Measurements from ENCODE around the gene KLK15.

Gene KLK15

GRCh38 chr19:50778906-50779430 is 54.4 kb downstream of the KLK15 start:
- no peak overlapping the region for H3K9ac ChIP-seq (ENCODE audit: low read length)
- H3K36me3 ChIP-seq (ENCODE audit: control insufficient read depth in 1 of 2, insufficient read depth in 2 of 2, low read length in 2 of 2): no peaks in the 10 kb centered on the region
- no peak overlapping the region for H3K23ac ChIP-seq (ENCODE audit: low read length)
- H3K4me3 ChIP-seq (ENCODE audit: low read depth, low read length): no peak overlapping the region
- H3K79me1 ChIP-seq (ENCODE audit: low read length): peaks cover 15% of the 10 kb centered on the region
- H2AFZ ChIP-seq (ENCODE audit: insufficient read depth, low read length, poor library complexity): no peak overlapping the region
- no peaks in the 10 kb centered on the region for H3K79me2 ChIP-seq (ENCODE audit: control insufficient read depth, insufficient read depth, low read length, poor library complexity)
- peak overlapping the region; percentile 21 for H4K91ac ChIP-seq (ENCODE audit: low read depth, low read length)
- no peak overlapping the region for H4K8ac ChIP-seq (ENCODE audit: low read depth, low read length)
- H2BK12ac ChIP-seq (ENCODE audit: low read length): no peak overlapping the region
- no peak overlapping the region for H2AK5ac ChIP-seq (ENCODE audit: low read length)
- peak in 1 of 2 donors; percentile 53 for DNase-seq
- no CpG with 5 or more reads among the region's 7 CpGs for WGBS (ENCODE audit: extremely low coverage, insufficient coverage, insufficient read length)
- peaks cover 15 to 26% of the 10 kb centered on the region in 2 experiments for H3K4me1 ChIP-seq (ENCODE audit: control insufficient read depth in 1 of 2, insufficient read depth in 2 of 2, low read length in 2 of 2)
- no peak overlapping the region for H3K4me2 ChIP-seq (ENCODE audit: low read length)
- no peak overlapping the region for H2BK120ac ChIP-seq (ENCODE audit: insufficient read depth, low read length, poor library complexity)
- no peak overlapping the region for H3K14ac ChIP-seq (ENCODE audit: low read length)
- H3K9me3 ChIP-seq (ENCODE audit: insufficient read depth, low read depth, low read length): no peaks in the 10 kb centered on the region
- no peak overlapping the region for H3K4ac ChIP-seq (ENCODE audit: low read depth, low read length)
- H4K12ac ChIP-seq (ENCODE audit: low read depth, low read length): no peak overlapping the region
- no peaks in the 10 kb centered on the region for H3K27me3 ChIP-seq (ENCODE audit: insufficient read depth, low read length)
- H2BK5ac ChIP-seq (ENCODE audit: low read depth, low read length, poor library complexity): no peak overlapping the region
- H3K27ac ChIP-seq (ENCODE audit: low read depth, low read length): peak overlapping the region; percentile 48
- H3K18ac ChIP-seq (ENCODE audit: low read length): no peak overlapping the region

- no CpG with 5 or more reads among the region's 30 CpGs for WGBS (ENCODE audit: extremely low coverage, insufficient coverage, insufficient read length)
- peak; percentile 86 to 89 for DNase-seq
Observed at GRCh38 chr19:50777830-50778303, 55.5 kb downstream of the KLK15 start.

GRCh38 chr19:50777261-50777660 is 56.1 kb downstream of the KLK15 start:
- H3K23ac ChIP-seq (ENCODE audit: low read length): no peak overlapping the region
- H3K18ac ChIP-seq (ENCODE audit: low read length): no peak overlapping the region
- H3K79me1 ChIP-seq (ENCODE audit: low read length): peaks cover 11% of the 10 kb centered on the region
- H3K4me3 ChIP-seq (ENCODE audit: low read depth, low read length): no peak overlapping the region
- H3K4me2 ChIP-seq (ENCODE audit: low read length): no peak overlapping the region
- H2BK5ac ChIP-seq (ENCODE audit: low read depth, low read length, poor library complexity): no peak overlapping the region
- H3K27ac ChIP-seq (ENCODE audit: low read depth, low read length): peak overlapping the region; percentile 42
- no peak overlapping the region for H2AFZ ChIP-seq (ENCODE audit: insufficient read depth, low read length, poor library complexity)
- H3K36me3 ChIP-seq (ENCODE audit: control insufficient read depth in 1 of 2, insufficient read depth in 2 of 2, low read length in 2 of 2): no peaks in the 10 kb centered on the region
- H3K79me2 ChIP-seq (ENCODE audit: control insufficient read depth, insufficient read depth, low read length, poor library complexity): no peaks in the 10 kb centered on the region
- no peak for DNase-seq
- H3K4ac ChIP-seq (ENCODE audit: low read depth, low read length): no peak overlapping the region
- no peak overlapping the region for H3K9ac ChIP-seq (ENCODE audit: low read length)
- 100% methylated on average over 1 of the region's 4 CpGs for WGBS (ENCODE audit: extremely low coverage, insufficient coverage, insufficient read length)
- peaks cover 9 to 18% of the 10 kb centered on the region in 2 experiments for H3K4me1 ChIP-seq (ENCODE audit: control insufficient read depth in 1 of 2, insufficient read depth in 2 of 2, low read length in 2 of 2)
- H4K91ac ChIP-seq (ENCODE audit: low read depth, low read length): no peak overlapping the region
- H2BK12ac ChIP-seq (ENCODE audit: low read length): no peak overlapping the region
- H4K8ac ChIP-seq (ENCODE audit: low read depth, low read length): no peak overlapping the region
- H2AK5ac ChIP-seq (ENCODE audit: low read length): no peak overlapping the region
- no peaks in the 10 kb centered on the region for H3K9me3 ChIP-seq (ENCODE audit: insufficient read depth, low read depth, low read length)
- H4K12ac ChIP-seq (ENCODE audit: low read depth, low read length): no peak overlapping the region
- no peak overlapping the region for H3K14ac ChIP-seq (ENCODE audit: low read length)
- no peak overlapping the region for H2BK120ac ChIP-seq (ENCODE audit: insufficient read depth, low read length, poor library complexity)
- no peaks in the 10 kb centered on the region for H3K27me3 ChIP-seq (ENCODE audit: insufficient read depth, low read length)

More at GRCh38 chr19:50777830-50778303, 55.5 kb downstream of the KLK15 start:
- H3K79me1 ChIP-seq (ENCODE audit: low read length): peaks cover 11% of the 10 kb centered on the region
- H2AK5ac ChIP-seq (ENCODE audit: low read length): no peak overlapping the region
- H2BK12ac ChIP-seq (ENCODE audit: low read length): peak overlapping the region; percentile 12
- H3K4me3 ChIP-seq (ENCODE audit: low read depth, low read length): no peak overlapping the region
- no peaks in the 10 kb centered on the region for H3K79me2 ChIP-seq (ENCODE audit: control insufficient read depth, insufficient read depth, low read length, poor library complexity)
- H3K9me3 ChIP-seq (ENCODE audit: insufficient read depth, low read depth, low read length): no peaks in the 10 kb centered on the region
- H3K4me1 ChIP-seq (ENCODE audit: control insufficient read depth in 1 of 2, insufficient read depth in 2 of 2, low read length in 2 of 2): peaks cover 9 to 21% of the 10 kb centered on the region in 2 experiments
- H3K4me2 ChIP-seq (ENCODE audit: low read length): peak overlapping the region; percentile 20
- peak overlapping the region; percentile 60 for H4K91ac ChIP-seq (ENCODE audit: low read depth, low read length)
- no peak overlapping the region for H4K12ac ChIP-seq (ENCODE audit: low read depth, low read length)
- no peak overlapping the region for H3K23ac ChIP-seq (ENCODE audit: low read length)
- H2AFZ ChIP-seq (ENCODE audit: insufficient read depth, low read length, poor library complexity): no peak overlapping the region
- H3K18ac ChIP-seq (ENCODE audit: low read length): peak overlapping the region; percentile 42
- H4K8ac ChIP-seq (ENCODE audit: low read depth, low read length): peak overlapping the region; percentile 26
- no peak overlapping the region for H3K14ac ChIP-seq (ENCODE audit: low read length)
- H2BK5ac ChIP-seq (ENCODE audit: low read depth, low read length, poor library complexity): peak overlapping the region; percentile 29
- no peak overlapping the region for H3K9ac ChIP-seq (ENCODE audit: low read length)
- no peaks in the 10 kb centered on the region for H3K36me3 ChIP-seq (ENCODE audit: control insufficient read depth in 1 of 2, insufficient read depth in 2 of 2, low read length in 2 of 2)
- H3K27me3 ChIP-seq (ENCODE audit: insufficient read depth, low read length): no peaks in the 10 kb centered on the region
- H3K27ac ChIP-seq (ENCODE audit: low read depth, low read length): peak overlapping the region; percentile 42
- no peak overlapping the region for H3K4ac ChIP-seq (ENCODE audit: low read depth, low read length)
- H2BK120ac ChIP-seq (ENCODE audit: insufficient read depth, low read length, poor library complexity): peak overlapping the region; percentile 65

- H3K27ac ChIP-seq (ENCODE audit: low read depth, low read length): no peak overlapping the region
- no peak overlapping the region for H4K91ac ChIP-seq (ENCODE audit: low read depth, low read length)
- no CpG with 5 or more reads among the region's 5 CpGs for WGBS (ENCODE audit: extremely low coverage, insufficient coverage, insufficient read length)
- H3K4me1 ChIP-seq (ENCODE audit: control insufficient read depth in 1 of 2, insufficient read depth in 2 of 2, low read length in 2 of 2): peaks cover 9 to 18% of the 10 kb centered on the region in 2 experiments
- H3K4me2 ChIP-seq (ENCODE audit: low read length): no peak overlapping the region
- no peaks in the 10 kb centered on the region for H3K79me2 ChIP-seq (ENCODE audit: control insufficient read depth, insufficient read depth, low read length, poor library complexity)
- no peak overlapping the region for H2BK5ac ChIP-seq (ENCODE audit: low read depth, low read length, poor library complexity)
- H4K12ac ChIP-seq (ENCODE audit: low read depth, low read length): no peak overlapping the region
- no peak overlapping the region for H2AFZ ChIP-seq (ENCODE audit: insufficient read depth, low read length, poor library complexity)
- no peak overlapping the region for H3K9ac ChIP-seq (ENCODE audit: low read length)
- peaks cover 11% of the 10 kb centered on the region for H3K79me1 ChIP-seq (ENCODE audit: low read length)
- H4K8ac ChIP-seq (ENCODE audit: low read depth, low read length): no peak overlapping the region
- H3K9me3 ChIP-seq (ENCODE audit: insufficient read depth, low read depth, low read length): no peaks in the 10 kb centered on the region
- H3K4me3 ChIP-seq (ENCODE audit: low read depth, low read length): no peak overlapping the region
- H3K27me3 ChIP-seq (ENCODE audit: insufficient read depth, low read length): no peaks in the 10 kb centered on the region
- H3K23ac ChIP-seq (ENCODE audit: low read length): no peak overlapping the region
- DNase-seq: peak; percentile 82 to 90
- H2BK120ac ChIP-seq (ENCODE audit: insufficient read depth, low read length, poor library complexity): no peak overlapping the region
- H2BK12ac ChIP-seq (ENCODE audit: low read length): no peak overlapping the region
- no peak overlapping the region for H3K4ac ChIP-seq (ENCODE audit: low read depth, low read length)
- H3K14ac ChIP-seq (ENCODE audit: low read length): no peak overlapping the region
- no peak overlapping the region for H3K18ac ChIP-seq (ENCODE audit: low read length)
- H3K36me3 ChIP-seq (ENCODE audit: control insufficient read depth in 1 of 2, insufficient read depth in 2 of 2, low read length in 2 of 2): no peaks in the 10 kb centered on the region
- no peak overlapping the region for H2AK5ac ChIP-seq (ENCODE audit: low read length)
Observed at GRCh38 chr19:50776131-50776530, 57.2 kb downstream of the KLK15 start.

Measured in trophoblast cell (in vitro differentiated cells and primary cell).